ENCODE data around the gene RPP25.
A peak's percentile ranks its signal among the peaks of the same experiment; 100 is the strongest.
"Not testable (repeated sequence)": the region's sequence is repeated elsewhere in the genome, so short reads cannot be mapped to it uniquely, and the experiment has no call there.

RPP25 gene

DNA sequence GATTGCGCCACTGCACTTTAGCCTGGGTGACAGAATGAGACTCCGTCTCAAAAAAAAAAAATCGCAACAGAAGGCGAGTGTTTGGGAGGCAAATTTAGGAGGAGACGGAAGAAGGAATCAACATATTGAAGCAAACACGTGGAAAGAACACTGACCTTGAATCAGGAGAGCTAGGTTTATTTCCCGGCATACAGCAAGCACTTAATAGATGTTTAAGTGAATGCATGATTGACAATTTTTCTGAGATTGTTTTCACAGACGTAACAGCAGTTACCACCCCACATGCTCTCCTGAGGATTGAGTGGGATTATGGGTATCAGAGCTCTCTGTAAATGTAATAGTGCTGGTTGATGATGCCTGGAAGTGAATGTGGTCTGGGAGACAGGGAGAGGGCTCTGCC lies 5.6 kb upstream of the RPP25 start:
- no peak for DNase-seq

DNA sequence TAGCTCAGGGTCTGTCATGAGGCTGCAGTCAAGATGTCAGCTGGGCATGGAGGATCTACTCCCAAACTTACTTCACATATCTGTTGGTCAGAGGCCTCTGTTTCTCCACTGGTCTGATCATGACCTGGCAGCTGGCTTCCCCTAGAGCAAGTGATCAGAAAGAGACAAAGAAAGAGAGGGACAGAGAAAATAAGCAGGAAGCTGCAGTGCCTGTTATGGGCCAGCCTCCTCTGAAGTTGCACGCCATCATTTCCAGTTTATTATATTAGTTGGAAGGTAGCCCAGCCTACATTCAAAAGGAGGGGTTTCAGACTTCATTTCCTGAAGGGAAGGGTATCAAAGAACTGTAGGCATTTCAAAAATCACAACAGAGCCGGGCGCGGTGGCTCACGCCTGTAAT lies 5.0 kb upstream of the RPP25 start:
- DNase-seq: no peak

DNA sequence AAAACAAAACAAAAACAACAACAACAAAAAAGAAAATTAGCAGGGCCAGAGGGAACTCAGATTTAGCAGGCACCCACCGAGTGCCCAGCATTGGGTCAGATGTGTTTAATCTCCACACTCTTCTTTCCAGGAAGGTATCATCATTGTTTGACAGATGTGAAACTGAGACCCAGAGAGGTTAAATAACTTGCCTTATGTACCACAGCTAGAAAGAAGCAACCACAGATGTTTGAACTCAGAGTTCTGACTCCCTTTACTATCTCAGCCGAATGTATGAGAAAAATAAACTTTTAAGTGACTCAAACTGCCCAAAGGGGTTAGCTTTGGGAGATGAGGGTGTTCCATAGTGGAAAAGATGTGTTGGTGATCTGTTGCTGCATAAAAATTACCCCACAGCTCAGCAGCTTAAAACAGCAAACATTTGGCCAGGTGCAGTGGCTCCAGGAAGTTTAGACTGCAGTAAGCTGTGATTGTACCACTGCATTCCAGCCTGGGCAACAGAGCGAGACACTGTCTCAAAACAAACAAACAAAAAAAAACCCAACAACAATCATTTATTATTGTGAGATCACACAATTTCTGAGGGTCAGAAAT lies 4.5 kb upstream of the RPP25 start:
- DNase-seq: no peak

DNA sequence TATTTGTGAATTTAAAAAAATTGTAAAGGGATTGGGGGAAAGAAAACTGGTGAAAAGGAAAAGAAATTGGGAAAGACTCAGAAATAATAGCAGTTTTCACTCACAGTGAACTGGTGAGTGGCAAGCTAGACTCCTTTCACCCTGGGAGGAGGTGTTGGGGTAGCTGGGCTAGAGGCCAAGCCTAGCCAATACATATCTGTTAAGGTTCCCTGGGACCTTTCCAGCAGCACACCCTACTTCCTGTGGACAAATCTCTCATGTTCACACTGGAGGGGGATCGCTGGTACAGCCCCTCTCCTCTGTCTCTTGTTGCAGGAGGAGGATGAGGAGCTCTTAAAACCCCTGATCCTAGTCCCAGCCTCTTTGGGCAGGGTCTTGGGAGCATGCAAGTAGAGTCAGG lies 3.7 kb upstream of the RPP25 start:
- DNase-seq: no peak

DNA sequence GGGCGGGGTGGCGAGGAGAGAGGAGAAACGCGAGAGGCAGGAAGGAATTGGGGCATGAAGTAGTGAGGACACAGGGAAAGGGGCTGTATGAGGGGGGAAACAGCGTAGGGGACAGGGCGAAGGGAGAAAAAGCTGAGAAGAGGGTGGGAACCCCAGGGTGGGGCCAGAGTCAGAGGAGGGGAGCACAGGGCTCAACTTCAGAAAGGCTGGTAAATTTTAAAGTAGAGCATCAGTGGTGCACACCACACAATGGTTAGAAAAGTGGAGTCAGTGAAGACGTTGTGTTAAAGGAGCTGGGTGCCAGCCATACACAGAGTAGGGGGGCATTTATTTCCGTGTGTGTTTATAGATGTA lies 3.0 kb upstream of the RPP25 start:
- DNase-seq: no peak

DNA sequence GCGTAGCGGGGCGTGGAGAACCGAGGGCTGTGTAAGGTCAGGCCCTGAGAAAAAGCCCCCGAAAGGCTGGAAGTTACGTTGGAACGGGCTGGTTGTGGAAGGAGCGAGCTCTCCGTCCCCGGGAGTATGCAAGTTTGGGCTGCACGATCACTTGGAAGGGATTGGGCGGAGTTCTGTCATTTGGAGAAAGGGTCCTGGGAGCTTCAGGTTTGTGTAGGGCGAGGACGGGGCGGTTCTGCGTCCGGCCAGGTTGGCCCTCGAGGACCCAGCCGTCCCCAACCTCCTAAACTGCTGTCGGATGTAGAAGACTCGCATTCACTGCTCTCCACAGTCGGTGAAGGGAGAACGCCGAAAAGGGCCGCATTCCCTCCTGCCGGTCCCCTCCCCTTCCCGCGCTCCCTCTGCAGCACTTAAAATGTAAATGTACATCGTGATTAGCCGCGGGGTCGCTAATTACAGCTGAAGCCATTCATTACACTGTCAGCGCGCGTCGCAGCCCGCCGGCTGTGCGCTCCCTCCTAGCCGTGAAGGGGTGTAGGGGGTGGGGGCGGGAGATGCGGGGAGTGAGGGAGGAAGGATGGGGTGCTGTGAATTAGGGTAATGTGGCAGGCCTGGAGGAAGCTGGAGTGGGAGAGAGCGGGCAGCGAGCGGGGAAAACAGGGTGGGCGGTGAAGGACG lies 2.5 kb upstream of the RPP25 start:
- no peak for DNase-seq

DNA sequence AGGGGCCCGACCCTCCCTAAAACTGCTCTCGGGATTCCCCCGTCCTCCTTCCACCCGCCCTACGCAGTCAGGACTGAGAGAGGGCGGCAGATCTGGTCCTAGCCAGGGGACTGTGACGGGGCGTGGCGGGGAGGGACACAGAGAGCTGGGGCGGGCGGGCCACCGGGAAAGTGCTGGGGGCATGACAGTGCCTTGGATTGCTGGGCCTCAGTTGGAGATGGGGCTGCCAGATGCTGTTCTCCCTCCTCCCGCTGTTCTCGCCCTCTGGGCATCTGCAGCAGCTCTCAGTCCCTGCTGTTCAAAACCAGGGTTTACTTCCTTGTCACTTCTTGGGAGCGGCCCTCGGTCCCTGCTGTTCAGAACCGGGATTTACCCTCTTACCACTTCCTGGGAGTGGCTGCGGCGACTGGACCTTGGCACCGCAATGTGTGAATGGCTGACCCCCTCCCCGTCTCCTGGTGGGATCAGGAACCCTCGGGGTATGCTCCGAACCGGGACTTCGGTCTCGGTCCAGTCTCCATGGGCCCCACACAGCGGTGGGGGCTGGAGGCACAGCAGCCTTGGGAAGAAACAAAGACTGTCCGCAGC lies 1.8 kb upstream of the RPP25 start:
- DNase-seq: no peak

DNA sequence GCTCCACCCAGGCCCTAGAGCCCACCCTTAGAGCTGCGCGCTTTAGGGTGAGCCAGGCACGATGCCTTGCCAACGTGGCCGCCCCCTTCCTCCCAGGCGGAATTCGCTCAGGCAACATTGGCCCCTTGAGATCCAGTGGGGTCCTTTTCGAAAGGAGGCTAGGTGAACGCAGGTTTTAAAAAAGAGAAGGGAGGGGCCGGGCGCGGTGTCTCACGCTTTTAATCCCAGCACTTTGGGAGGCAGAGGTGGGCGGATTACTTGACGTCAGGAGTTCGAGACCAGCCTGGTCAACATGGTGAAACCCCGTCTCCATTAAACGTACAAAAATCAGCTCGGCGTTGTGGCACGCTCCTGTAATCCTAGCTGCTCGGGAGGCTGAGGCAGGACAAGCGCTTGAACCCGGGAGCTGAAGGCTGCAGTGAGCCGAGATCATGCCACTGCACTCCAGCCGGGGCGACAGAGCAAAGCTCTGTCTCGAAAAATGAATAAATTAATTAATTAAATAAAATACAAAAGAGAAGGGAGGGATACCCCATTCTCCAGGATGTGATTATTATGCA lies 984 bp upstream of the RPP25 start:
- DNase-seq: no peak

DNA sequence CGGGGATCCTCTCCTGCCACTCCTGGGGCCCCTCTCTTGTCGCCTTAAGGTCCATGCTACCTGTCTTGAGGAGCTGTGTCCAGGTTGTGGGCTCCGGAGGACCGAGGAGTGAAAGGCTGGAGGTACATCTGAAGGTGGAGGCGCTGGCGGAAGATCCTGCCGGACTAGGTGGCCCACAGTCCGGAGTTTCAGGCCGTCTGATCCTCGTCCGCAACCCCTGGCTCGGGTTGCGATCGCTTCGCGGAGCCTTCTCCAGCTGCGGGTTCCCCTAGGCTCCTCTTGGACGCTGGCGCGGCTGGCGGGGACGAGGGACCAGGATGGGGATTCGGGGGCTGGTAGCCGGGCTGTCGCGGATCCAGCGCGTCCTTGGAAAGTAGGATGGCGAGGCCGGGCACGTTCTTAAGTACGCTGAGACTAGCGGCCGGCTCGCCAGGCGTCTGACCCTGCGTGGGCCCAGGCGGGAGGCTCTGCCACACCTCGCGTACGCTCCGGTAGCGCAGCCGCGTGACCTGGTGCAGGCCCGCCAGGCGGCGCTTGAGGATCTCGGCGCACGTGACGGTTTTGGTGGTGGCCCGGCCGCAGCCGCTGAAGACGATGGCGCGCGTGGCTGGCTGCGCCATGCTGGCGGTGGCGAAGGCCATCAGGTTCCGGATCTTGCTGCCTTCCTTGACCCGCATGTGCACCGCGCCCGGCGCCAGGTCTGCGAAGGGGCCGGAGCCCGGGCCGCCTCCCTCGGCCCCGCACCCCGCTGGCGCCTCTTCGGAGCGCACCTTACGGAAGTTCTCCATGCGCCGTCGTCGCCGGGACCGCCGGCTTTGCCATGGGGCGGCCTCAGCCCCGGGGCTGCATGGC lies 550 bp downstream of the RPP25 start:
- DNase-seq: peak; percentile 70

DNA sequence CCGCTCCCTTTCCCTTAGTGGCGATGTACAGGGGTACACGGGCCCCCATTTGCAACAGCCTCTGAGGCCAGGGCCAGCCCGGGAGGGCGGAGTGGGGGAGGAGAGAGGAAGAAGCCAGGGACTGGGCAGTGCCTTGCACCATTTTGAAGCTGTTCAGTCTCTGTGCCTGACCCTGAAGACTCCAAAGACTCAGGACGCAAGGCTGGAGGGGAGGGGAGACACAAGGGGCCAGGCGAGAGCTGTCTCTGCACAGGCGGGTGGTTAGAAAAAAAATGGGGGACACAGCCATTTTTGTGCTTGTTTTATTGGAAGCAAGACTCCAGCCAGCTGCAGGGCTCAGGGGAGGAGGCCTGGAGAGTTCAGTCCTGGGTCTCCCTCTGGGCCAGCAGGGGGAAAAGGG lies 1.6 kb downstream of the RPP25 start:
- no peak for DNase-seq

DNA sequence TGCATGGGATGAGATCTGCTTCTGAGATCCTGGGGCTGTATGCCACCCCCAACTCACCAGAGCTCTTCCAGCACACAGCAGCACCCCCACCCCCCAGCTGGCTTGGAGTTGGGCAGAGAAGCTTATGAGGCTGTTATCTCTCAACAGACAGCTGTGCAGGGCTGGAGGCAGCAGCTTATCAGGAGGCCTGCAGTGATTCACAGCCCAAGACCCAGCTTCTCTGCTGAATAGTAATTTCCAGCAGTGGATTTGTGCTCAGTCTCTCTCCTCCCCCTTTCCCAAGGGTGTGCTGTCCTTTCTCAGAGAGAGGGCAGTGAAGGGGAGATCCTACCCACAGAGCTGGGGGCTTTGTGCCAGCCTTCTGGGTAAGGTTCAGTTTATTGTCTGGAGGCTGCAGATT lies 2.1 kb downstream of the RPP25 start:
- no peak for DNase-seq

DNA sequence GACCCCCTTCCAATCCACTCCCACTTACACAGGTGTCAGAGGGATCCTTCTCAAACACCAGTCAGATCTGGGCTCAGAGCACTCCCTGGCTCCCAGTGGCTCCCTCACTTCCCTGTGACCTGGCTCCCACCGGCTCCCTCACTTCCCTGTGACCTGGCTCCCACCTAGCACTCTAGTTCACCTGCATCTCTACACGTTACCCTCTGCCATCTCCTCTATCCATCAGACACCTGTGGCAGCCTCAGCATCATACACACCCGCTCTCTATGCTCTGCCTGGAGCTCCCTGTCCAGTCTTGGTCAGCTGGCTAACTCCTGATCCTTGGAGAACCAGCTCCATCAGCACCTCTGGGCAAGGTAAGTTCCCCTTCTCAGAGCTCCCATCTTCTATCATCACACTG lies 5.6 kb downstream of the RPP25 start:
- DNase-seq: no peak

DNA sequence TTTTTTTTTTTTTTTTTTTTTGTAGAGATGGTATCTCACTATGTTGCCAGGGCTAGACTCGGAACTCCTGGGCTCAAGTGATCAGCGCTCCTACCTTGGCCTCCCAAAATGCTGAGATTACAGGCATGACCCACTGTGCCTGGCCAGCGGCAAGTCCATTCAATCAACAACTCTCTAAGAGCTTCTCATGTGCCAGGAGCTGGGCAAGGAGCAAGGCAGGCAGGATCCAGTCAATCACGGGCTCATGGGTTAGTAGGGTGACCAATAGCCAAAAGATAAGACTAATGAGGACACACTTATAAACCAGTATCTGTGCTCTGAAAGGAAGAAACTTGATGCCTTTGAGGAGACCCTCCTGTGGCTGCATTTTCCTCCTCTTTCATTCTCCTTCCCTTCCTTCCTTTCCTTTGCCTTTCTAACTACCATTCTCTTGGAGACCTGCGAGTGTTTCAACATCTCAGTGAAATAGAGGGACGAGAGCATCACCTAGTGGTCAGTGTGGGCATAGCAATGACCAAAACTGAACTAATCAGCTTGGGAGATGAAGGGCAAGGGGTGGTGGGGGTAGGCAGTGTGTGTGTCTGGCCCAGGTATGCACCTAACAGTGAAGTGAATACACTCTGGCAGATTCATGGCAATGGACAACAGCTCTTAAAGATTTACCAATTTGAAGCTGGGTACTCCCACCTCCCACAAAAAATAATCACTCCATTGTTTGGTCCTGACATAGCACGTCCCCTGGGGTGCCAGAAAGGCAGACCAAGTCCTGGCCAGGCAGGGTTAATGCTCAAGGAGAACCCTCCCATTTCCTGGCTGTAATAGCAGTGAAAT lies 6.3 kb downstream of the RPP25 start:
- DNase-seq: peak; percentile 70

DNA sequence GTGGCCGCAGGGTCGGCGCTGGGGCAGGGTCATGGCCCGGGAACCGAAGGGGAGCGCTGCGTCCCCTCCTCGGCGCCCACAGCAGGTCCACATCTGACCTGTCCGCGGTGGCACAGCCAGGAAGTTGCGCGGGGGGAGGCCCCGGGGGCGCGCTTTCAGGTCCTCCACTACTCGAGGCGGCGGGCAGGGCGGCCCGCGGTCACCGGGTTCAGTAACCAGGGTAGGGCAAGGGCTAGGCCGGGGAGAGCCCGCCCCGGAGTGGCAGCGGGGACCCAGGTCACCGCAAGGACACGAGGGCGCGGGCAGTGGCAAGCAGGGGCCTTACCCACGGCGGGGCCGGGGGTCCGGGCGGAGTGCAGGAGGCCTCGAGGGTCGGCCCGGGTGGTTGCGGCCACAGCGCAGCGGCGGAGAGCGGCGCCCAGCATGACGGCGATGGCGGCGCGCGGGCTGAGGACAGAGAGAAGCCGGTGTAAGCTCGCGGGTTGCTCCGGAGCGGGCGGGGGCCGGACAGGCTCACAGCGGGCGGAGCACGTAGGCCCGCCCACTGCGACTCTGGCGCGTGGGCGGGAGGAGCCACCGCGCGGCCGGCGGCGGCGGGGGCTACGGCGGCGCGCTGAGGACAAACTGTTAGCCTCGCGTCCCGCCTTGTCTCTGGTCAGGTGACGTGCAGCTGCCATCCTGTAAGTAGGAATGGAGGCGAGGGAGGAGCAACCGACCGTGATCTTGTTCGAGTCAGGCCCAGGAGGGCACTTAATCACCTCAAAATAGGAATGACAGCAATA lies 18.8 kb downstream of the RPP25 start, which contains the start of gene COX5A:
TSS of gene COX5A (minus strand) at position 484 of the 782 bp plus-strand sequence. CDS start at position 425, 59 bp downstream.
- DNase-seq: peak; percentile 87

DNA sequence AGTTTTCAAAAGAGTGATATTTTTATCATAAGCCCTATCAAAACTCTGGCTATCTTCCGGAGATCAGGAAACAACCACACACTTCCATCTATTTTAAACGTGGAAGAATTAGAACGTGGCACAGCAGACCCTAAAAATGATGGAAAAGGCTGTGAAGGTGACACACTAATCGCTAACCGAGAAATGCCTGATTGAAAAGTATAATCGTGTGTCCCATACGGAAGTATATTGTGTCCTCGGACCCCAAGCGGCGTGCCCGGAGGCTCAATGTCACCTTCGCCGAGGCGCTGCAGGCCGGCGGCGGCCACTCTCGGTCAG lies 19.3 kb downstream of the RPP25 start:
- no peak for DNase-seq

DNA sequence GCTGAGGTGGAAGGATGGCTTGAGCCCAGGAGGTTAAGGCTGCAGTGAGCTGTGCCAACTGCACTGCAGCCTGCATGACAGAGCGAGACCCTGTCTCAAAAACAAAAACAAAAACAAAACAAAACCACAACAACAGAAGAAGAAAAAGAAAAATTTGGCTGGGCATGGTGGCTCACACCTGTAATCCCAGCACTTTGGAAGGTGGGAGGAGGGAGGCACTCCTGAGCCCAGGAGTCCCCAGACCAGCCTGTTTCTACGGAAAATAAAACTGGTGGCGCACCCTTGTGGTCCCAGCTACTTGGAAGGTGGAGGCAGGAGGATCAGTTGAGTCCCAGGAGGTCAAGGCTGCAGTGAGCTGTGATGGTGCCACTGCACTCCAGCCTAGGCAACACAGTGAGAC lies 21.4 kb downstream of the RPP25 start:
- not testable (repeated sequence) for DNase-seq

DNA sequence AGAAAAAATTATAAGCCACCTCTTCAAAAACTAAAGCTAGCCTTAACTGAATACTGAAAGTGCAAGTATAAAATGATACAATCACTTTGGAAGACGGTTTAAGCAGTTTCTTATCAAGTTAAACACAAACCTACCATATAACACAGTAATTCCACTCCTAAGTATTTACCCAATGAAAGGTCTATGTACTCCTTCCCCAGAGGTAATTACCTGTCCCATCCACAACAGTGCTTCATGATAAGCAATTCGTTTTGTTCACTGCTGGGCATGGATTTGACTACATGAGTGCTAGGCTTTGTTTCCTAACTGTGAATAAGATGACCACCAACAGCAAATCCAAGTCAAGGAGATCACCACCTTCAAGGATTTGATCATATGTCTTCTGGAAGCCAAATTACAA lies 23.0 kb downstream of the RPP25 start:
- DNase-seq: no peak

DNA sequence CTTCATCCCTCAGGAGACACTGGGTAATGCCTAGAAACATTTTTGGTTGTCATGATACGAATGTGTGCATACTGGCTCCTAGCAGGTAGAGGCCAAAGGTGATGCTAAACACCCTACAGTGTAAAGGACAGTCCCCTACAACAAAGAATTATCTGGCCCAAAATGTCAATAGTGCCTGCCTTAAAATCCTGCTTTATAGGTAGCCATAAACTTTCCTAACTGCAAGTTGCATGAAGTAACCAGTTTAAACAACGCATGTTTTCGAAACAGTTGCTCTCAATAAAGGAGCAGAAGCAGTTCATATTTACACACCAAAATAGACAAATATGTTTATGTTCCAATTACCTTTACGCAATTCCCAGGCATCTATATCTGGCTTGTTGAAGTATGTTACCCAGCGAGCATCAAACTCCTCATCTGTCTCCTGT lies 27.8 kb downstream of the RPP25 start:
- DNase-seq: no peak

DNA sequence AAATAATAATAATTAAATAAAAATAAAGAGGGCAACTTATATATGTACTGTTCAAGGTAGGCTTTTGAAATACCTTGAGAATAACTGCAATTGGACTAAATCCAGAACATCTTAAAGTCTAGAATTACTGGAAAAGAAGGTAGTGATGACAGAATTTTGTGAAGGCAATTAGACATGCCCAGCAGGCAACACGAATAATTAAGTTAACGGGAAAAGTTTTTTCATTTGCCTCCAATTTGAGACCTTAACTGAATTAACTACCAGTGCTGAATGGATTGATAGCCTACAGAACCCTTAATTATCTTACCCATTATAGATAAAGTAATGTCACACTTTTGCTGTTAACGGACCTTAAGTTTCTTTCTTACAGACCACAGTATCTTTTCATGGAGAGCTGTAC lies 32.0 kb downstream of the RPP25 start:
- no peak for DNase-seq

DNA sequence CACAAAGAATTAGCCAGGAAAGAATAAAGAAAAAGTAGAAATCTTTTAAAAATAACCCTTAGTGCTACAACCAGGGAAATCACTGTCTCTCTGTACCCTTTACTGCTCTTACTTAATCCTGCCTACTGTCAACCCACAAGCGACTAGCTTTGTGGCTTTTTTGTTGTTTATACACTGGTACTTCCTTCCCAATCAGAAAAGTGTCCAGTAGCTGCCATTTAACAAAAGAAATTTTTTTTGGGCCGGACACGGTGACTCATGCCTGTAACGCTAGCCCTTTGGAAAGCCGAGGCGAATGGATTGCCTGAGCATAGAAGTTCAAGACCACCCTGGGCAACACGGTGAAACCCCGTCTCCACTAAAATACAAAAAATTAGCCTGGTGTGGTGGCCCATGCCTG lies 36.1 kb downstream of the RPP25 start:
- no peak for DNase-seq

DNA sequence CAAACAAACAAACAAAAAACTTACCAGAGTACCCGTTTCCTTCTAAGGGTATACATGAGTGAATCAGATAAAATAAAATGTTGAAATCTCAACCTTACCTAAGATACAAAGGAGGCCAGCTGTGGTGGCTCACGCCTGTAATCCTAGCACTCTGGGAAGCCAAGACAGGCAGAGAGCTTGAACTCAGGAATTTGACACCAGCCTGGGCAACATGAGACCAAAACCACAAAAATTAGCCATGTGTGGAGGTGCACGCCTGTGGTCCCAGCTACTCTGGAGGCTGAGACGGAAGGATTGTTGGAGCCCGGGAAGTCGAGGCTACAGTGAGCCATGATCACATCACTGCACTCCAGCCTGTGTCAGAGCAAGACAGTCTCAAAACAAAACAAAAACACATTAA lies 38.9 kb downstream of the RPP25 start:
- DNase-seq: no peak

DNA sequence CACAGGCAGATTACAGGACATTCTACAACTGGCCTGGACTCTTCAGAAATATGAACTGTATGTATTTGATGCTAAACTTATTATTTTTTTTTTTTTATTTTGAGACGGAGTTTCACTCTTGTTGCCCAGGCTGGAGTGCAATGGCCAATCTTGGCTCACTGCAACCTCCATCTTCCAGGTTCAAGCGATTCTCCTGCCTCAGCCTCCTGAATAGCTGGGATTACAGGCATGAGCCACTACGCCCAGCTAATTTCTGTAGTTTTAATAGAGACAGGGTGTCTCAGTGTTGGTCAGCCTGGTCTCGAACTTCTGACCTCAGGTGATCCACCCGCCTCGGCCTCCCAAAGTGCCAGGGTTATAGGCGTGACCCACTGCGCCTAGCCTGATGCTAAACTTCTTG lies 42.8 kb downstream of the RPP25 start:
- not testable (repeated sequence) for DNase-seq
